Mucosa of rectum (tissue), 2 donors: ENCODE data around the gene SLC3A2.

Source experiments
- H3K27ac ChIP-seq, 2 donors: one replicate each; pipeline ENCODE4 v1.7.0; 2013; ENCODE audit warnings: inconsistent platforms in 2 of 2, low read depth in 2 of 2, low read length in 2 of 2
- H3K27me3 ChIP-seq, 2 donors: one replicate each; pipeline ENCODE4 v1.7.0; 2013; ENCODE audit warnings: low read length in 2 of 2; ENCODE audit not compliant: control insufficient read depth in 2 of 2, insufficient read depth in 2 of 2
- H3K36me3 ChIP-seq, 2 donors: one replicate each; pipeline ENCODE4 v1.7.0; 2013; ENCODE audit warnings: low read length in 2 of 2; ENCODE audit not compliant: control insufficient read depth in 2 of 2, insufficient read depth in 2 of 2
- H3K4me1 ChIP-seq, 2 donors: one replicate each; pipeline ENCODE4 v1.7.0; 2013; ENCODE audit warnings: low read length in 2 of 2, mild to moderate bottlenecking in 1 of 2; ENCODE audit not compliant: control insufficient read depth in 2 of 2, insufficient read depth in 2 of 2
- H3K4me3 ChIP-seq, 2 donors: one replicate each; pipeline ENCODE4 v1.7.0; 2013; ENCODE audit warnings: low read length in 2 of 2
- H3K9ac ChIP-seq, 2 donors: one replicate each; pipeline ENCODE4 v1.7.0; 2013; ENCODE audit warnings: low read length in 2 of 2, low read depth in 1 of 2, mild to moderate bottlenecking in 1 of 2
- H3K9me3 ChIP-seq, 2 donors: one replicate each; pipeline ENCODE4 v1.7.0; 2013; ENCODE audit warnings: low read length in 2 of 2; ENCODE audit not compliant: control insufficient read depth in 2 of 2
- donor health status: healthy.
- donor health status: Normal muscosa, but diverticular disease.

The SLC3A2 gene

GRCh38 chr11:62921573-62922188 is 41.0 kb downstream of the SLC3A2 start:
- Histone ChIP-seq H3K36me3 (no peaks in the 10 kb centered on the region), H3K27me3 (peaks cover 28 to 33% of the 10 kb centered on the region in 2 donors), H3K9ac (peak overlapping the region in 1 of 2 donors; percentile 52), H3K4me1 (peaks cover 6 to 18% of the 10 kb centered on the region in 2 donors), H3K27ac (no peak overlapping the region), H3K9me3 (no peaks in the 10 kb centered on the region), H3K4me3 (peak overlapping the region; percentile 60 to 65)

DNA sequence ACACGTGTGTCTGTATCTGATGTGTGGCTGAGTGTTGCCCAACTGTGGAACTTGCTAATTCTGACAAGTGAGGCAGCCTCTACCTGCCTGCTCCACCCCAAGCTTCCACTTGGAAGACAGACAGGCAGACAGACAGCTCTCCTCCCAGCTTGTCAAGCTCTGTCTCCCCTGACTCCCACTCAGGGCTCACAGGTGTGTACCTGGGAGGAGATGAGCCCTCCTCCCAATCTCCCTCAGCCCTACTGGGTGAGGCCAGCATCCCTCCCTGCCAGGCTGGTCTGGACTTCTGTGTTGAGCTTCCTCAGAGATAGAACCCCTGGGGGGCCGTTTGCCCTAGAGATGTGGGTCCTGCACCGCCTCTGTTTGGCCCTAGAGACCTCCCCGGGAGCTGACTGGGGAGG is 41.5 kb downstream of the SLC3A2 start:
- Histone ChIP-seq H3K4me1 (peaks cover 6 to 18% of the 10 kb centered on the region in 2 donors), H3K4me3 (no peak overlapping the region), H3K27me3 (peaks cover 32 to 38% of the 10 kb centered on the region in 2 donors), H3K36me3 (no peaks in the 10 kb centered on the region), H3K9ac (peak overlapping the region in 1 of 2 donors; percentile 13), H3K9me3 (no peaks in the 10 kb centered on the region), H3K27ac (no peak overlapping the region)

DNA sequence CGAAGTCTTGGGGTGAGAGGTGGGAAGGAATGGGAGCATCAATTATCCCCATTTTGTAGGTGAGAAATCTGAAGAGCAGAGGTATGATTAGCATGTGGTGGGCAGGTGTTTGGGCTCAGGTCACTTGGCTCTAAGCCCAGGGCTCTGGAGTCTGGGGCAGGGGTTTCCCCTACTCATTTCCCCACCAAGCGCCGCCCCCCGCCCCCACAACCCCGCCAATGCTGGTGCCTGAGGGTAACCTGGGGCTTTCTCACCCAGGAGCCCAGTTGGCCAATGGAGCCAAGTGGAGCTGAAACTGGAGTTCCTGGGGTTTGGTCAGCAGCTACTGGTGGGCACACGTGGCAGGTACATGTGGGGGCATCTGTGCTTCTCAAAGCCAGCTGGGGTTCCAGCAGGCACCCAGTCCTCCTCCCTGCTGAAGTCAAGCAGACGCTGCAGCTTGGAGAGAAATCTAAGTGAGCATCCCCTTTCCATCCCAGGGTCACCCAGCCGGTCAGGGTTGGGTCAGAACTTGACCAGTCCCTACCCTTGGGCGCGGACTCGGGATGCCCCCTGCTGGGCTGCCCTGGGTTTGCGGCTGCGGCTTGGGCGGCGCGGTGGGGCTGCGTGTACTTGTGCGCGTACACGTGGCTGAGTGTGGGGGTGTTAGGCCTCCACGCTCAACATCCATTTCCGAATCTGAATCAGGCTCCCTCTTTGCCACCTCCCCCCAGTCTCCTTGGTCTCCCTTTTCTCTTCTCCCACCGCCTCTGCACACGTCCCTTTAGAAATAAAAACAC is 42.1 kb downstream of the SLC3A2 start:
- Histone ChIP-seq H3K9me3 (no peaks in the 10 kb centered on the region), H3K27me3 (peaks cover 39 to 45% of the 10 kb centered on the region in 2 donors), H3K9ac (no peak overlapping the region), H3K4me3 (no peak overlapping the region), H3K27ac (no peak overlapping the region), H3K36me3 (no peaks in the 10 kb centered on the region), H3K4me1 (peaks cover 6 to 18% of the 10 kb centered on the region in 2 donors)

DNA sequence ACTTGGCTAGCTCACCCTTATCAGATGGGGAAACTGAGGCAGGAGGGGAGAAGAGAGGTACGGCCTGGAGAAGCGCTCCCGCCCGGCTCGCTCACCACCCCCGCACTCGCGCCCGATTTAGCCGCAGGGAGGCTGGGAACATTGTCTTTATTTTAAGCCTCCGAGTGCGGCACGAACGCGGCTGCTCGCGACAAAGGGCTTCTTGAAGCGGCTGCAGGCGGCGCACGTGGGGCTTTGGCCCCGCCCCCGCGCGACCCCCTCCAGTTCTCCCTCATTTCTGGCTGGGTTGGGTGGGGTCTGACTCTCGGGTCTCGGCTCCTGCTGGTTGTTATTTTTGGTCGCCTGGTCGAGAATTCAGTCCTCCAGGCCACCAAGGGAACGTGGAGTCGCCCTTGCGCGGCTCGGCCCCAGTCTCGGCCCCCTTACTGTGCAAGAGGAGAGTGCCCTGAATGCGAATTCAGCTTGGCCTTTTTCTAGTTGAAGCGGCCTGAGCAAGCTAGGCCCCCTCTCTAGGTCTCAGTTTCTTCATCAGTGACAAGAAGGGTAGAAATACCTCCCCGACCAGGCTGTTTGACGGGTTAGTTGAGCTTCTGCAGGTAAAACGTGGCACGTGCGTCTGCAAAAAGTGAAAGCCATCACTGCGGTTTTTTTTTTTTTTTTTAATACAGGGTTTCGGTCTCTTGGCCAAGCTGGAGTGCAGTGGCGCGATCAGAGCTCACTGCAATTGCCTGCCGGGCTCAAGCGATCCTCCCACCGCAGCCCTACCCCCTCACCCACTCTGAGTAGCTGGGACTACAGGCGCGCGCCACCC is 43.1 kb downstream of the SLC3A2 start:
- H3K36me3 ChIP-seq: no peaks in the 10 kb centered on the region
- peaks cover 6 to 18% of the 10 kb centered on the region in 2 donors for H3K4me1 ChIP-seq
- no peak overlapping the region for H3K27ac ChIP-seq
- H3K9ac ChIP-seq: no peak overlapping the region
- peaks cover 45 to 47% of the 10 kb centered on the region in 2 donors for H3K27me3 ChIP-seq
- peak overlapping the region in 1 of 2 donors; percentile 50 for H3K4me3 ChIP-seq
- no peaks in the 10 kb centered on the region for H3K9me3 ChIP-seq

DNA sequence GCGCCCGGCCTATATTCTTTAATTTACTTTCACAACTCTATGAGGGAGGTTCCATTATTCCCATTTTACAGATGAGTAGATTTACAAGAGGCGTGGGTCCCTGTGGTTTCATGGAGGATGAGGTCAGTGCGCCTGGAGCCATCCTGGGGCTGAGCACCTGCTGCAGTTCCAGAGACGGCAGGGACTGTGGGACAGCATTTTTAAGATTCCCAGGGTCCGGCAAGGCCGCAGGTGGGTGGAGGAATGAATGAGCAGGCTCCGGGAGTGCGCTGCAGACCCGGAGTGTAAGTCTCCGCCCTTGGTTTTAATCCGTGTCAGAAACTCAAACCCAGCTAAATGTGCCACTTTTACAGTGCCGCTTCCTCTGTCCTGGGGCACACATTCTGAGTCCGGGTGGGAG is 44.6 kb downstream of the SLC3A2 start:
- H3K4me3 ChIP-seq: no peak overlapping the region
- no peaks in the 10 kb centered on the region for H3K36me3 ChIP-seq
- peaks cover 45 to 48% of the 10 kb centered on the region in 2 donors for H3K27me3 ChIP-seq
- H3K9me3 ChIP-seq: no peaks in the 10 kb centered on the region
- H3K4me1 ChIP-seq: peaks cover 6 to 18% of the 10 kb centered on the region in 2 donors
- no peak overlapping the region for H3K27ac ChIP-seq
- no peak overlapping the region for H3K9ac ChIP-seq

- H3K4me3 ChIP-seq: peak overlapping the region; percentile 0 to 56
- H3K4me1 ChIP-seq: peaks cover 4 to 14% of the 10 kb centered on the region in 2 donors
- peaks cover 45 to 48% of the 10 kb centered on the region in 2 donors for H3K27me3 ChIP-seq
- no peaks in the 10 kb centered on the region for H3K9me3 ChIP-seq
- no peak overlapping the region for H3K27ac ChIP-seq
- no peak overlapping the region for H3K9ac ChIP-seq
- H3K36me3 ChIP-seq: no peaks in the 10 kb centered on the region
Measured at GRCh38 chr11:62925745-62926679, 45.3 kb downstream of the SLC3A2 start.

DNA sequence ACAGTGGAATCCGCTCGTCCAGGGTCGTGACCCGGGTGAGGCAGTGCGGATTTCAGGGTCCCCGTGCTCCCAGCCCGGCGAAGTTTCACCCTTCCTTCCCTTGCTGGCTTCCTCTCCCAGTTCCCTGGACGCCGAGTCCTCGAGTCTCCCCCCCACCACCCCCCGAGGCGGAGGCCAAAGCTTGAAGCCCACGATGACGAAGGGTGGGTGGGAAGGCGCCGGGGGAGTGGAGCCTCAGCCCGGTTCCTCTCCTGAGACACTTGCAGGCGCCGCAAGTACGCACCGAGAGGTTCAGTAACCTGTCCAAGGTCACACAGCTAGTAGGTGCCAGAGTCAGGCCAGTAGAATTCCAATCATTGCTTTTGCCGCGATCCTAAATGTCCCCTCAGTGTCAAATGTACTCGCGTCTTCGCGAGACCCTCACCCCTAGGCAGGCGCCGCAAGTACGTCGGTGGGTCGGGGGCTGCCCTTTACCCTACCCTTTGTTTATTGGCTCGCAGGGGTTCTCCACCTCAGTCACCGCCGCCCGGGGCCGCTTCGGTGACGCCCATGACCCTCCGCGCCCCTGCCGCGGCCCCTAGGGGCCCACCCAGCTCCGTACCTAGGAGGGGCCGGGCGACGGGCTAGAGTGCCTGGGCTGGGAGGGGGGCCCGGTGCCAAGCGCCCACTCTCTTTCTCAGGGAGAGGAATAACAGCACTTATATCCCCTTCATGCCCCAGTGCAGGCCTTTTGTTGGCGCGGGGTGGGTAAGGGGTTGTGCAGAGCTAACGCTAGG is 46.2 kb downstream of the SLC3A2 start:
- Histone ChIP-seq H3K9me3 (no peaks in the 10 kb centered on the region), H3K4me3 (peak overlapping the region in 1 of 2 donors; percentile 0), H3K36me3 (no peaks in the 10 kb centered on the region), H3K9ac (no peak overlapping the region), H3K4me1 (peaks cover 2 to 7% of the 10 kb centered on the region in 2 donors), H3K27ac (no peak overlapping the region), H3K27me3 (peaks cover 45 to 46% of the 10 kb centered on the region in 2 donors)

GRCh38 chr11:62928011-62928410 is 47.3 kb downstream of the SLC3A2 start:
- H3K4me1 ChIP-seq: peaks cover 2 to 3% of the 10 kb centered on the region in 2 donors
- H3K27me3 ChIP-seq: peaks cover 34 to 41% of the 10 kb centered on the region in 2 donors
- H3K9me3 ChIP-seq: no peaks in the 10 kb centered on the region
- no peak overlapping the region for H3K9ac ChIP-seq
- H3K4me3 ChIP-seq: no peak overlapping the region
- no peaks in the 10 kb centered on the region for H3K36me3 ChIP-seq
- no peak overlapping the region for H3K27ac ChIP-seq

DNA sequence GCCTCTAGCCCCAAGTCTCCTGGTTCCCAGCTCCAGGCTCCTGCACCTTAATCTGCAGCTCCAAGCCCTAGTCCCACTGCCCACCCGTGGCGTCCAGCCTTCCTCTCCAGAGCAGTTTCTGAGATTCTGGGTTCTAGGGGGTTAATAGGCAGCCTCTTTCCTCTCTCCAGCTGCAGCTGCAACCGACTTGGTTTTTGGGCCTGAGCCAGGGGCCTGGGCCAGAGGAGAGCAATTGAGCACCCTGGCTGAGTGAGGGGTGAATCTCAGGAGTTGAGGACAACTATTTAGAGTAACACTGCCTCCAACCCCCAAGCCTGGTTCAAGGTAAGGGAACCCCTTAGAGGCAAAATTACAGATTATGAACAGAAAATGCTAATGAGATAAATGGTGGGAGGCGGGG is 49.5 kb downstream of the SLC3A2 start:
- Histone ChIP-seq H3K36me3 (no peaks in the 10 kb centered on the region), H3K27ac (no peak overlapping the region), H3K4me1 (peaks cover 0 to 2% of the 10 kb centered on the region in 2 donors), H3K4me3 (no peak overlapping the region), H3K9ac (no peak overlapping the region), H3K9me3 (no peaks in the 10 kb centered on the region), H3K27me3 (peaks cover 23 to 31% of the 10 kb centered on the region in 2 donors)
